Stimulated activated CD4-positive, alpha-beta T cell treated with anti-CD3 and anti-CD28 coated beads, Interleukin-12 subunit alpha, Interleukin-12 subunit beta, amount 100 ng/mL, for 4 hours (primary cell): ENCODE data around the gene NDUFAF8.

ENCODE experiments used
- DNase-seq: peaks from one replicate; pipeline ENCODE4 v3.0.0-alpha.2; 2020

Gene NDUFAF8

DNA sequence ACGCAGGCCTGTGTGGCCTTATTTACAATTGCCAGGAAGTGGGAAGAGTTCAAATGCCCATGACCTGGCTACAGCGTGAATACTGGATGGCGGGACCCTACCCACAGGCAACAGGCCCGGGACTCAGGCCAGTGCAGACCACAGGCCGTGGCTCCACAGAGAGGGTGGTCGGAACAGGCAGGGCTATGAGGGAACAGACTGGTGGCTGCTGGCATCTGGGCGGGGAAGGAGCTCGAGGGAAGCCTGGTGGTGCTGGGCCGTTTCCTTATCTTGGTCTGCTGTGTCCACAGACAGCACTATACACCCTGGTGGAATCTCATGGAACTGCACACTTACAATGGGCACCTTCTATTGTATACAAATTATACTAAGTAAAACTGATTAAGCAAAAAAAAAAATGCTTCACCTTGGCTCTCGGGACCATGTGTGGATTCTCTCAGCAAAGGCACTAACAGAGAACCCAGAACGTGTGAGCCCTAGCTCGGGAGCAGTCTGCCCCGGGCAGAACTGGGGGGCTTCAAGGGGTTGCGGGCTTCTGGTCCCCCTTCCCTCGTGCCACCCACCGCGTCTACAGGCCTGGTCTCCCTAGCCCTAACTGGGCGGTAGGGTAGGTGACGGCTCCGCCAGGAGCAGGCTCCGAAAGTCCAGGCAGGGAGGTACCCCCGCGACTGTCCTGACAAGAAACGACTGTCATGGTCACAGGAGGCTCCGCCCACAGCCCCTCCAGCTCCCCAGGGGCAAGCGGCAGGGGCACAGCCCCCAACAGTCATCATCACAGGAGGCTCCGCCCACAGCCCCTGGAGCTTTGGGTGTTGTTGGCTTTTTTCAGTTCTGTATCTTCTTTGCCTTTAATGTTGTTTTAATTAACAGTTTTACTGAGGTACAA lies 38.2 kb upstream of the NDUFAF8 start:
- DNase-seq: no peak

DNA sequence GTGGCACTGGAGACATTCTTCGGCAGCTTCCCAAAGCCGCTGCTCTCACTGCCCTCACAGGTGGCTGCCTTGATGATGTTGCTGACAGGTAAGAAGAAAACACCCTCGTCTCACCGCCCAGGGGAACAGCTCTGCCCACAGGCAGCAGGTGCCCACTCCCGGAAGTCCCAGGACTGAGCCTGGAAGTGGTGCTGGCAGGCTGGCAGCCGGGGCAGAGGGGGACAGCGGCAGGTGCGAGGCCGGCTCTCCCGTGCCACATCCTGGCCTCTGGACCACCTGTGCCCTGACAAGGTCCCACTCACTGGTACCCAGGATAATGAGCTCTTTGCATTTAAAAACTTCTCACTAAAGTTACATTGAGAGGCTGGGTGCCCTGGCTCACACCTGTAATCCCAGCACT lies 36.8 kb upstream of the NDUFAF8 start:
- no peak for DNase-seq

DNA sequence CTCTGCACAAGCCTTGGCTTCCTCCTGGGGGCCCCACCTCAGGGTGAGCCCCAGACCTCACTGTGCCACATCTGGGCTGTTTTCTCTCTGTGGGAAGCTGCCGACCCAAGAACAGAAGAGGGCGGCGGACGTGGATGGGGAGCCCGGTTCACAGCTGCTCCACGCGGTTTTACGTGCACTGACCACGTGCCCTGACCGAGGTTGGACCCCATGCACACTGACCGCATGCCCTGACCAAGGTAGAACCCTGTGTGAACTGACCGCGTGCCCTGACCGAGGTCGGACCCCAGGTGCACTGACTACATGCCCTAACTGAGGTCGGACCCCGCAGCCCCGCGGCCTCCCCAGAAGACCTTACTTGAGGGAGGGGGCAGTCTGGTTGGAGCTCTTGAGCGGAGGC lies 36.0 kb upstream of the NDUFAF8 start:
- DNase-seq: no peak

DNA sequence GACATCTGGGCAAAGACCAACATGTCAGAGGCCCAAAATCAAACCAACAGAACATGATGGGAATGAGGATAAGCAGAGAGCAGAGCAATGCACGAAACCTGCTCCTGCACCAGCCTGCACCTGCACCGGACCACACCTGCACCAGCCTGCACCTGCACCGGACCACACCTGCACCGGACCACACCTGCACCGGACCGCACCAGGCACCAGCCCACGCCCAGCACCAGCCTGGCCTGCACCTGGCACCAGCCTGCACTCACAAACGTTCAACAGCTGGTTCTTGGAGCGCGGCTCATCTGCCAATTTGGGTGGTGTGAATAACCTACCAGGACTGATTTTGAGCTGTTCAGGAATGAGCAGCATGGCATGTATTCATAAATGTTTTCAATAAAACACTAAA lies 34.5 kb upstream of the NDUFAF8 start:
- no peak for DNase-seq

DNA sequence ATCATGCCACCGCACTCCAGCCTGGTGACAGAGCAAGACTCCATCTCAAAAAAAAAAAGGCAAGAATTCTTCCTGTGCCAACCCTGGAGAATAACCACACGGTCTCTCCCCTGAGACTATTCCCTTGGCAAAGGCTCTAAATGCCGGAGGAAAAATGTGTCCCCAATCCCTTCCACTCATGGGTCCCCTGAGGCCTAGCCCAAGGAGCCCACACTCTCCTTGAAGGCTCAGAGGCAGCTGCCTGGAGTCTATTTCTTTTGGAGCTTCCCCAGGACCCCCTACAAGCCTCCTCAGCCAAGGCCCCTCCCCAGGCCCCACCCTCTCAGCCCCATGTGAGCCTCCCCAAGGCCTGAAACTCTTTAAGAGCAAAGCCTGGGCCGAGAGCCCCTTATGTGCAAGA lies 33.0 kb upstream of the NDUFAF8 start:
- no peak for DNase-seq

DNA sequence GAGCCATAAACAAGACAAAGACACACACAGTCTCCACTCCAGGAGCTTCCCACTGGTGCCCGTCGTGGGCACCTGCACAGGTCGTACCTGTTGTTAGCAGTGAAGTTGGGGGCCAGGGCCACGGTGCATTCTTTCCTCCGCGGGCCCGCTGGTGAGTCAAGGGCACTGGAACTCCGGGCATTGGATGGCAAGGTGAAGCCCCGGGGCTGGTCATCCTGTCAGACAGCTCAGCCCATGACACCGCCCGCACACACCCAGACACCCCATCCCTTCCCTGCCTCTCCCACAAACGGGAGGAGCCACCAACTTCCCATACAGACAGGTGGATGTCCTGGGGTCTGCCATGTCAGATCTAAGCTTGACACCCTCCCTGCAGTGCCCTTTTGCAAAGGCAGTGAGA lies 32.5 kb upstream of the NDUFAF8 start:
- no peak for DNase-seq

DNA sequence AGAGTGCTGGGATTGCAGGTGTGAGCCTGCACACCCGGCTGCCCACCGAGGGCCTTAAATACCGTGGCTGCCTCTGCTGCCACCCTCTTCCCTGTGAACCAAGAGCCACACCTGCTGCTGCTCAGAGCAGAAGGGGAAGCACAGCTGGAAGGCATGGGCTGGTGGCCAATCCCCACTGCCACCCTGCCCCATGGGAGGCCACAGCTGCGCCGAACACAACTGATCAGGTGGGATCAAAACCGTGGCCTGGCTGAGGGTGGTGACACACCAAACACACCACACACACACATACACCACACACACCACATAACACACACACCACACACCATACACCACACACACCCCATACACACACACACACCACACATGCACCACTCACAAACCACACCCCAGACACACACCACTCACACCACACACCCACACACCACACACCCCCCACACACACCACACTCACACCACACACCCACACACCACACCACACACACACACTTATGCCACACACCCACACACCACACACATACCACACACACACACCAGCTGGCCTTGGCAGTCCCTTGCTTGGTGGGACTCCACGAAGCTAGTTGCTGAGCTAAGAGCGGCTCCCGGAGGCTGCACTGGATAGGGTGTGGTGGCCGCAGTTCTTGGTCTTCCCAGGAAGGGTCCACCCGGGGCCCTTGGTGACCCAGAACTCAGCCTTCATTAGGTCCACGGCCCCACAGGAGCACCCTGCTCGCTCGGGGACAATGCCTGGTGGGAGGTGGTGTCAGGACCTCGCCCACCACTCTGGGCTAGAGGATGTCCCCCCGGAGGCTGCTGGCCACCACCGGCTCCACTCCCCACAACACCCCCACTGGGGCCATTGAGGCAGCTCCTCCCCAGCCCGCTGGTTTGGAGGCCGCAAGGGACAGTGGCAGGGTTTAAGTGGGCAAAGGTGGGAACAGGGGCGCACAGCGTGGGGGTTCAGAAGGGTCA lies 31.2 kb upstream of the NDUFAF8 start:
- no peak for DNase-seq

DNA sequence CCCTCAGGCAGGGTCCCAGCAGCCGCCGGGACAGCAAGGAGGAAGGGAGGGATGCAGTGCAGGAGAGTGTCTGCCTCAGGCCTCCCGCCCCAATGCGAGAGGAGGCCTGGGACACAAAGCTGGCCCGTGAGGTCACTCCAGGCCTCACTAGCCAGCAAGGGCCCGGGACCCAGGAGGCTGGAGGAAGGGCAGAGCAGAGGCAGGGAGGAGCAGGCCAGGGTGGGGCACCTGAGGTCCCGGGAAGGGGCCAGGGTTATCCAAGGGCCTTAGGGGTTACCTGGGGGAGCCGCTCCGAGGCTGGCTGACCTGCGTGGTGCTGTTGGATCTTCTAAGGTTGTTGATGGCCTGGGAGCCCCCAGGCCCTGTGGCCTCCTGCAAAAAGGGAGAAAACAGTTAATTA lies 30.5 kb upstream of the NDUFAF8 start:
- DNase-seq: no peak

DNA sequence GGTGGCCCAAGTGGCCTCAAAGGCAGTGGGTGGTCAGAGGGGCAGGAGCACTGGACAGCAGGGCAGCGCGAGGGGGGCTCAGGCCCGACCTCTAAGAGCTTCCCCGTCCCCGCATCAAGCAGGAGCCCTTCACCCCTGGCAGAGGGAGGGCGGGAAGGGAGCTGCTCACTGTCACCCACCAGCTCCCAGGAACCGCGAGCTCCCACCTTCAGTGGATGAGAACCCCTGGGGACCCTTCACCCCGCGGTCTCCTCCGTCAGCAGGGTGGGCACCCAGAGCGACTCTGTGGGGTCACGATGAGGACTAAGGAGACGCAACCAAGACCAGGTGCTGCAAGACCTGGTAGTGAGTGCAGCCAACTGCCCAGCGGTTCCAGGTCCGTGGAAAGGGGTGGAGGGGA lies 30.0 kb upstream of the NDUFAF8 start:
- DNase-seq: no peak

DNA sequence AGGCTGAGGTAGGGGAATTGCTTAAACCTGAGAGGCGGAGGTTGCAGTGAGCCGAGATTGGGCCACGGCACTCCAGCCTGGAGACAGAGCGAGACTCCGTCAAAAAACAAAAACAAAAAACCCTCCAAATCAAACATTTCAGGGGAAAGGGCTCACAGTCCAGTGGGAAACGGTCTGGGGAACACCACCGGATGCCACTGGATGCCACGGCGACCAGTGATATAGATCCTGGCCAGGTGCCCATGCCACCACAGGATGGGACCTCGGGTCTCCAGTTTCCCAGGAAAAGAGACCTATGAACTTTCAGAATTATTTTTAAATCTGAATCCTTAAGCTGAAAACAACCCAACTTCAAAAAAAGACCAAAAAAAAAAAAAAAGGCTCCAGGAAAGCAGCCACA lies 28.7 kb upstream of the NDUFAF8 start:
- no peak for DNase-seq

DNA sequence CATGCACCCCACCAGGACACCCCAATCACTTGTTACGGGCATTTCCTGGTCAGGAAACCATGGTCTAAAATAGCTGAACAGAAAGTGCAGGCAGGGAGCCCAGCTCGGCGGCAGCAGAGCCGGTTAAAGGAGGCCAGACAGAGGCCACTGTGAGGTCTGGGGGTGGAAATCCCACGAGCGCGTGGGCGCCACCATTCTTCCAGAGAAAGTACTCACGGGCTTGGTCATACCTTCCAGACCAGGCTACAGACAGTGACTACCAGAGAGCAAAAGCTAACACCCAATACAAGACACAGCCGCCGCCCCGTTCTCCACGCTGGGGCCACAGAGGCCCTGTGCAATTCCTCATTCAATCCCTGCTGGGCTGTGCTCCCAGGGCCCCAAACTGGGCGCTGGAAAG lies 28.2 kb upstream of the NDUFAF8 start:
- DNase-seq: no peak

DNA sequence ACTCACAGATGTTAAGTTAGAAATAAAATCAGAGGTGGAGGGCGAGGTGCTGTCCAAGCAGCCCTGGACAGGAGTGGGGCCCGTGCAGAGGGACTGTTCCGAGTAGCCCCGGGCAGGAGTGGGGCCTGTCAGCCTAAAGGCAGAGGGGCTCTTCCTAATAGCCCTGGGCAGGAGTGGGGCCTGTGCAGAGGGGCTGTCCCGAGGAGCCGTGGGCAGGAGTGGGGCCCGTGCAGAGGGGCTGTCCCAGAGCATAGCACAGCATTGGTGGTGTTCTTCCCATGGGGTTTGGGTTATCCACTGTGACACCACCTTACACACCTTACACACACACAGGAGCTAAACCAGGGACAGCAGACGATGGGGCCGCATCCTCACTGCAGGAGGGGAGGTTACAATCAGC lies 26.8 kb upstream of the NDUFAF8 start:
- DNase-seq: no peak

DNA sequence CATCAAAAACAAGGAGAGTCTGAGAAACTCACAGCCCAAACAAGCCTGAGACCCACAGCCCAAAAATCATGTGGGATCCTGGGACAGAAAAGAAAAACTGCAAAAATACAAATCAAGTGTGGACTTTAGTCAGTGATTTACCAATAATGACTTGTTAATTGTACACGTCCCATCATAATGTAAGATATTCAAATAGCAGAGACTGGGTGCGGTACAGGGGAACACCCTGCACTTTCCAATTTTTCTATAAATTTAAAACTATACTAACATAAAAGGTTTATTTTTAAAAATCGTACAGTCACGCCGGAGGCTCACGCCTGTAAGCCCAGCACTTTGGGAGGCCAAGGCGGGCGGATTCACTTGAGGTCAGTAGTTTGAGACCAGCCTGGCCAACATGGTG lies 25.1 kb upstream of the NDUFAF8 start:
- DNase-seq: no peak

DNA sequence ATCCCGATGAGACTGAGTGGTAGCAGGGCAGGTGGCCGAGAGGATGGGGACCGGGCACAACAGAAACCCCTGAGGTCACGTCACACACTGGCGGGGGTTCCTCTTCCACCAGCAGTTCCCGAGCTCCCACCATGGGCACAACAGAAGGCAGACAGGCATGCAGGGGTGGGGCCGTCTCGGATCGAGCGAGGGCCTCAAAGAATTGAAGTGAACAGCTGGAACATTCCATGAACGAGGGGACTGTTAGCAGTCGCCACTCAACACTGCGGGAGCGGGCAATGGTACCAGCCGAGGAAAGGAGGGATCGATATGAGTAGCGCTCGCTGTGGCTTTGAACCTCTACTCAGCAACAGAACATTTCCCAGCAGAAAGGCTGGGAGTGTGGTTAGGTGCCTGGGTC lies 21.6 kb upstream of the NDUFAF8 start:
- no peak for DNase-seq

DNA sequence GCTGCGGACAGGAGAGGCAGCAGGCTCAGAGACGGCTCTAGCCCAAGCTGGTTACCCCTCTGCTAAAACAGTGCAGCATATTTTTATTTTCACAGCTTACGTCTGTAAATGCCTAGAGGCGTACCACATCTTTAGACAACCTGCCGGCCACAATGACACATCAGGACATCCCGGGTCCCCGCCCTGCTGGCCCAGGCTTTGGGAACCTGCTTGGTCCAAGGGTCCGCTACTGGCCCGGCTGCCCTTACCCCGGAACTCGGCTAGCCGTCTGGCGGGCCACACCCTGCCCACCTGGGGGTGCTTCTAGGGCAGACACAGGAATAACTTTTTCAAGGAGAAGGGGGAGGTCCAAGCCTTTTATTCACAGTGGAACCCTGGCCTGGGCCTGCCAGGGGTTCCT lies 20.7 kb upstream of the NDUFAF8 start:
- no peak for DNase-seq

DNA sequence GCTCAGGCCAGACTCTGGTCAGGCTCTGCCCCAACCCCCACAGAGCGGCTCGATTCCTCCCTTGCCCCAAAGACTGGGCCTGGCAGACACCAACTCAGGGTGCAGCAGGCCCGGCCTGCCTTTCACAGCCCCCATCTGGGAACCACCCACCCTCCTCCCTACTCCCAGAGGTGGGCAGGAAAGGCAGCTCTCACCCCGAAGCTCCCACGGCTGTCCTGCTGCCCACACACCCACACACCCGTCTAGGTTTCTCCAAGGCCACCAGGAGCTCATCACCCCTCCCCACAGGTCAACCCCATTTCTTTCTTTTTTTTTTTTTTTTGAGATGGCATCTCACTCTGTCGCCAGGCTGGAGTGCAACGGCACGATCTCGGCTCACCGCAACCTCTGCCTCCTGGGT lies 20.1 kb upstream of the NDUFAF8 start:
- DNase-seq: no peak

DNA sequence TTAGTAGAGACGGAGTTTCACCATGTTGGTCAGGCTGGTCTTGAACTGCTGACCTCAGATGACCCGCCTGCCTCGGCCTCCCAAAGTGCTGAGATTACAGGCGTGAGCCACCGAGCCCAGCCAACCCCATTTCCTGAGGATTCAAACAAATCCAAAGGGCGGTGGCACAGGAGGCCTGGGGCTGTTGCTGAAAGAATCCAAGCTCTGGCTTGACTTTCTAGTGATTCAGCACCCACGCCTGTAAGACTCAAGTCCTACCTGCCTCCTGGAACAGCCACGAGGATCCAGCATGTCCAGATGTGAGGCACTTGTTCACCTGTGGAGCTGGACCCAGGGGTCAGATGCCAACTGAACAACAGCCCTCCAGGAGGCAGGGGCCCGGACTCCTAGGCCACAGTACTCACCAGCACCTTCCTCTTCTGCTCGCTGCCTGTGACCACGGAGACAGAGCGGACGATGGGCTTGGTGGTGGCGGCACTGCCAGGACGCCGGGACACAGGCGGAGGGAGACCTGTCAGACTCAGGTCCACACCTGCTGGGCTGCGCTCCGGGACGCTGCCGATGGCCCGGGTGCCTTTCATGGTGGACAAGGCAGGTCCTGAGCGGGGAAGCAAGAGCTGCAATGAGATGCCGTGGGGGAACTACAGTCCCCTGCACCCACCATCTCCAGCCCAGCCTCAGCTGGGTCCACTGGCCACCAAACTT lies 19.5 kb upstream of the NDUFAF8 start:
- DNase-seq: no peak

DNA sequence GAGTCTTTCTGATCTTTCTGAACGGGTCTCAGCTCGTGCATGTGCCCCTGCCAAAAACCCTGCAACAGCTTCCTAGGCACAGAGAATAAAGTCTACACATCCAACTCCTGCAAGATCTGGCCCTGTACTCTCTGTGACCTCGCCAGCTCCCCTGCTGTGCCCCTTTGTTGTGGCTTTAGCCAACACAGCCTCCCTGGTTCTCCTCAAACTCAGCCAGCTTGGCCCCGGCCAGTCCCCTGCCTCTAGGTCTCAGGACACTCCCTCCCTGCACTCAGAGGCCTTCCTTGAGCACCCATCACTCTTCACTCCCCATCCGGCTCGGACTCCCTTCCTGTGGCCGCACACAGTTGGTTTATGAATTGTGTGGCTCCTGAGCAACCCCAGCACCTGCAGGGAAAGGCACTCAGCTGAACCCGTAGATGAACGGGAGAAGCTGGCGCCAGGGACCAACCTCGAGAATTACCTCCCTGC lies 17.7 kb upstream of the NDUFAF8 start:
- no peak for DNase-seq

DNA sequence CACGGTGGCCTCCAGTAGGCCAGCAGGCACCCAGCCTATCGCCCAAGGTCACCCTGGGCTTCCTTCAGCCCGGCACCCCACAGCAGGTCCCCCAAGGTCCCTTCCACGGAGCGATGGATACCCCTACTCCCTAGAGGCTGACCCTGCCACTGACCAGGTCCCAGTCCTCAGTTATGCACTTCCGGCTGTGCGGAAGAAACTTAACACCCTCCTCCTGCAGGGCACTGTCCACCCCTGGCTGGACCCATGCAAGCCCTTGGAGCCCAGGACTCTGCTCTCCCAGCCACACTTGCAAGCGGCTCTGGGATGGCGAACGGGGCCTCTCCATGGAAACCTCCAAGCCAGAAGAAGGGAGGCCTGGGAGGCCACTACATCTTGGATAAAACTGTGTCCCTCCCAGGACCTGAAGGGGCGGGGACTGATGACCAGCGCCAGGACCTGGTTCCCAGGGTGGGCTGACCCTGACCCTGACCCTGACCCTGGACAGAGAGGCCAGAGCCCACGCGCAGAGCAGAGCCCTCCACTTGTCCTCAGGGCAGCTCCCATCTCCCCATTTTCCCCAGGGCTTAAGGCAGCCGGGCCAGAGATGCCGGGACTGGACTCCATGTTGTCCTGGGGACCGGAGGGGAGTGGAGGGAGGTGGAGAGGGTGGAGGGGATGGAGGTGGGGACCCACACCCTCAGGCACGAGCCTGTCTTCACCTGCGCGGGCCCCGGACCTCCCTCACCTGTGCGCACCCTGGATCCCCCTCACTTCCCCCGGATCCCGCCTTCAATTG lies 17.1 kb upstream of the NDUFAF8 start:
- DNase-seq: no peak

DNA sequence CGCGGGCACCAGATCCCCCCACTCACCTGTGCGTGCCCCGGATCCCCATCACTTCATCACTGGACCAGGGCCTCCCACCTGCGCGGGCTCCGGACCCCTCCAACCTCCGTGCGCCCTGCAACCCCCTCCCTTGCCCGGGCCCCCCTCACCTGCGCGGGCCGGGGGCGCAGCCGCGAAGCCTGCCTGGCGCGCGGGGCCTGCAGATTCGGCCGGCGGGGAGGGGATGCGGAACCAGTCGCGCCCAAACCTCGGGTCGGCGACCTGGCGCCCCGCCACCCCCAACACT lies 16.6 kb upstream of the NDUFAF8 start:
- DNase-seq: no peak

DNA sequence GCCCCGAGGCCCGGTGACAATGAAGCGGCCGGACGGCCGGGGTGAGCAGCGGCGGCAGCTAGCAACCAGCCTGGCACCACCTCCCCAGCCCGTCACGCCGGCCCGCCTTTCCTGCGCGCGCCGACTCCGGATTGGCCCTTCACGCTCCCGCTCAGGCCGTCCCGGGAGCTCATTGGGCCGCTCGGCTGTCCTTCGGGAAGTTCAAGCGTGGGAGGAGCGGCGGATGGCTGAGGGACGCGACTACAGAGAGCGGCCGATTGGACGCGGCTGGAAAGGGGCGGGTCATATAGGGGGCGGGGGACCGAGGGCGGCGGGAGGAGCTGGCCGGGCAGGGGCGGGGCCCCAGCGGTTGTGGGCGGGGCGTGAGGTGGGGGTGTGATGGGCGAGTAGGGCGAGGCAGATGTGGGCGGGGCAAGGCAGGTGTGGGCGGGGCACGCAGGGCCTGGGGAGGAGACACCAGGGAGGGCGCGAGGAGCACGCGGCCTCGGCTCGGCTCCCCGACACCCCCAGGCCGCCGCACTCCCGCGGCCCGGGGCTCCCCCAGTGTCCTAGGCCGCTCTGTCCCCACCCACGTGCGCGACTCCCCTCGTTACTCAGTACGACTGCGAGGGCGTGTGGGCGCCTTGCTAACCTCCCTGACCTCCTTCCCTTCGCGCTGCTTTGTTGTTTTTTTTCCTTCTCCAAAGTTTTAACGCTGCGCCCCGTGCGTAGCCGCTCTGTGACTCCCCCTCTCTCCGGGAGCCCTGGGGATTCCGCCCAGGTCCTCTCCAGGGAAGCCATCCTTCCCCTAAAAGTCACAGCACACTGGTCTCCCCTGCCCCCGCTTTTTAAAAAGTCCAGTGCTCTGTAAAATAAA lies 16.0 kb upstream of the NDUFAF8 start, which contains the start of gene CEP131:
Gene CEP131, minus strand, starts transcription at position 60 of the 856 bp plus-strand sequence. CDS start 2,909 bp downstream, outside the sequence.
- peak; percentile 100 for DNase-seq

DNA sequence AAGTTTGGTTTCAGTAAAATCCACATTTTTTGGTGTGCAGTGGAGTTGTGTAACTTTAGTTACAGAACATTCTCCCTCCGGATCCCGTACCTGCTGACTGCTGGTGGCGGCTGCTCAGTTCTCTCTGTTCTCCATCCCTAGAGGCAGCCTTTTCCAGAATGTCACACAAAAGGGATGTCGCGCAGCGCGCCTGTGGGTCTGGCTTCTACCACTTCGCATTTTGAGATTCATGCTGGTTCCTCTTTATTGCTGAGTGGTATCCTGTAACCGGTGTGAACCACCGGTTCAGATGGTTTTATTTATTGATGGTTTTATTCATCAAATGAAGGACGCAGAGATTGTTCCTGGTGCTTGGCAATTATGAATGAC lies 15.4 kb upstream of the NDUFAF8 start:
- DNase-seq: no peak
